Keratinocyte (primary cell): ENCODE measurements around the gene FAM120A. TPM values are rescaled to one million over a fixed set of nuclear protein-coding genes. Genes with fewer than 3 reads are reported as not detected.

Source experiments
- DNase-seq: peaks from one replicate; pipeline ENCODE4 v3.0.0-alpha.2; 2011; ENCODE audit warnings: low read depth, missing footprints, low spot score
- FAIRE-seq: peaks from 2 replicates; lab custom pipeline; 2011; peaks lifted over from hg19 to GRCh38; lab: Jason Lieb, UNC
- H2AFZ ChIP-seq: 2 replicates; pipeline ENCODE4 v1.6.0; 2012; ENCODE audit warnings: low read length, control low read depth, inconsistent platforms; ENCODE audit not compliant: control insufficient read depth
- H3K27ac ChIP-seq: 2 replicates; pipeline ENCODE4 v1.5.1; 2011; ENCODE audit warnings: low read length; ENCODE audit not compliant: control insufficient read depth, insufficient read depth
- H3K27me3 ChIP-seq: 3 replicates; pipeline ENCODE4 v1.6.0; 2011; ENCODE audit warnings: low read length; ENCODE audit not compliant: control insufficient read depth, insufficient read depth; ENCODE audit errors: extremely low read depth
- H3K36me3 ChIP-seq, 2 experiments: 2 replicates in 1 of 2; 3 replicates in 1 of 2; pipeline ENCODE4 v1.5.1; 2011; ENCODE audit warnings: low read length in 2 of 2, mild to moderate bottlenecking in 1 of 2; ENCODE audit not compliant: control insufficient read depth in 2 of 2, insufficient read depth in 2 of 2; ENCODE audit errors: extremely low read depth in 1 of 2
- H3K4me1 ChIP-seq: 3 replicates; pipeline ENCODE4 v1.5.1; 2011; ENCODE audit warnings: low read length; ENCODE audit not compliant: control insufficient read depth, insufficient read depth; ENCODE audit errors: extremely low read depth
- H3K4me2 ChIP-seq: 3 replicates; pipeline ENCODE4 v1.6.0; 2011; ENCODE audit warnings: low read depth, low read length; ENCODE audit not compliant: control insufficient read depth, insufficient read depth; ENCODE audit errors: extremely low read depth
- H3K4me3 ChIP-seq, 3 experiments: fragments of 200-600 bp in 1 of 3; sonication (generic) in 1 of 3; 2 replicates in 2 of 3; 3 replicates in 1 of 3; pipeline ENCODE4 v1.5.1; 2011 to 2016; ENCODE audit warnings: low read length in 3 of 3, mild to moderate bottlenecking in 3 of 3, control low read depth in 2 of 3, inconsistent platforms in 1 of 3, low read depth in 1 of 3, mixed read lengths in 1 of 3, mixed run types in 1 of 3, moderate library complexity in 1 of 3; ENCODE audit not compliant: control insufficient read depth in 2 of 3, insufficient read depth in 2 of 3; ENCODE audit errors: extremely low read depth in 1 of 3
- H3K79me2 ChIP-seq: 2 replicates; pipeline ENCODE4 v1.6.0; 2012; ENCODE audit warnings: low read length; ENCODE audit not compliant: control insufficient read depth, insufficient read depth
- H3K9ac ChIP-seq: 3 replicates; pipeline ENCODE4 v1.6.0; 2011; ENCODE audit warnings: low read length; ENCODE audit not compliant: control insufficient read depth, insufficient read depth; ENCODE audit errors: extremely low read depth
- H3K9me1 ChIP-seq: 3 replicates; pipeline ENCODE4 v1.6.0; 2011; ENCODE audit warnings: low read length; ENCODE audit not compliant: control insufficient read depth, insufficient read depth; ENCODE audit errors: extremely low read depth
- H3K9me3 ChIP-seq: 2 replicates; pipeline ENCODE4 v1.5.1; 2012; ENCODE audit warnings: low read depth, low read length; ENCODE audit not compliant: control insufficient read depth
- H4K20me1 ChIP-seq: 3 replicates; pipeline ENCODE4 v1.6.0; 2011; ENCODE audit warnings: low read length; ENCODE audit not compliant: control insufficient read depth, insufficient read depth; ENCODE audit errors: extremely low read depth
- CTCF ChIP-seq, 3 experiments: IDR thresholded peaks in 1 of 3; conservative IDR thresholded peaks in 1 of 3; optimal IDR thresholded peaks in 1 of 3; 2 replicates in 2 of 3; 3 replicates in 1 of 3; pipeline versions ENCODE3 to v1.5.1; 2011; ENCODE audit warnings: low read length in 3 of 3, mild to moderate bottlenecking in 3 of 3, moderate library complexity in 2 of 3, control low read depth in 1 of 3, inconsistent platforms in 1 of 3; ENCODE audit not compliant: insufficient read depth in 2 of 3; ENCODE audit errors: extremely low read depth in 1 of 3
- EZH2 ChIP-seq: IDR thresholded peaks from one replicate; pipeline ENCODE4 v1.6.1; 2012; ENCODE audit warnings: inconsistent platforms, mild to moderate bottlenecking, low read length, moderate library complexity
- dilution Hi-C: fragments of 300-500 bp; cut with MboI; formaldehyde crosslinking; loops from one replicate; pipeline ENCODE4 v1.7.0; 2020; ENCODE audit warnings: low sequenced_read_pairs; ENCODE audit not compliant: extremely low pct_ligation_motif_present
- polyA plus RNA-seq, 5 experiments: library from polyadenylated mRNA; depleted of rRNA in 3 of 5; stranded (reverse) in 3 of 5; stranded (forward) in 1 of 5; unstranded in 1 of 5; fragments of >200 nt; gene quantifications; 1 replicate in 1 of 5; 2 replicates in 3 of 5; 3 replicates in 1 of 5; pipeline versions ENCODE4 v1.2.1 to v1.2.3, GENCODE V29; 2011 to 2012; ENCODE audit warnings: missing spikeins in 2 of 5, low read depth in 1 of 5, low replicate concordance in 1 of 5

Gene FAM120A
- polyA plus RNA-seq, 1 donor (not counting 4 experiments of a cell fraction or from before 2014, with no cell fraction given), result 79.2 TPM

- DNase-seq, result no peak
- Histone ChIP-seq H4K20me1 (no peaks in the 10 kb centered on the region), H3K27me3 (no peaks in the 10 kb centered on the region), H3K4me2 (no peak overlapping the region), H3K9me1 (no peaks in the 10 kb centered on the region), H3K9me3 (no peaks in the 10 kb centered on the region), H3K27ac (no peak overlapping the region), H3K79me2 (peaks cover 71% of the 10 kb centered on the region), H3K9ac (no peak overlapping the region), H3K36me3 (peaks cover 20 to 25% of the 10 kb centered on the region in 2 experiments), H3K4me3 (no peak overlapping the region), H2AFZ (no peak overlapping the region), H3K4me1 (no peaks in the 10 kb centered on the region)
- no peak for FAIRE-seq
- dilution Hi-C loops, result no loop called here
- TF ChIP-seq EZH2, result no peak
- no peak for TF ChIP-seq CTCF (optimal IDR thresholded peaks at IDR 0.05 in 1 of 3, IDR thresholded peaks at IDR 0.05 in 1 of 3, conservative IDR thresholded peaks at IDR 0.05 in 1 of 3; ENCODE audit: extremely low read depth in 1 of 3, insufficient read depth in 2 of 3, low read length in 3 of 3)
Measured at GRCh38 chr9:93486268-93486667, 34.8 kb downstream of the FAM120A start.

GRCh38 chr9:93488244-93488643, 36.8 kb downstream of the FAM120A start:
- H3K79me2 ChIP-seq, result peaks cover 68% of the 10 kb centered on the region
- H3K9me1 ChIP-seq, result no peaks in the 10 kb centered on the region
- no peak overlapping the region for H3K4me2 ChIP-seq
- dilution Hi-C loops, result no loop called here
- H3K9me3 ChIP-seq, result no peaks in the 10 kb centered on the region
- H3K4me3 ChIP-seq, result no peak overlapping the region
- H3K27ac ChIP-seq, result no peak overlapping the region
- H3K36me3 ChIP-seq, result peaks cover 17 to 20% of the 10 kb centered on the region in 2 experiments
- DNase-seq (no peak), FAIRE-seq (no peak)
- no peaks in the 10 kb centered on the region for H3K27me3 ChIP-seq
- no peaks in the 10 kb centered on the region for H4K20me1 ChIP-seq
- H2AFZ ChIP-seq, result no peak overlapping the region
- TF ChIP-seq CTCF (optimal IDR thresholded peaks at IDR 0.05 in 1 of 3, IDR thresholded peaks at IDR 0.05 in 1 of 3, conservative IDR thresholded peaks at IDR 0.05 in 1 of 3; ENCODE audit: extremely low read depth in 1 of 3, insufficient read depth in 2 of 3, low read length in 3 of 3) (no peak), EZH2 (no peak)
- no peak overlapping the region for H3K9ac ChIP-seq
- H3K4me1 ChIP-seq, result no peaks in the 10 kb centered on the region
